ENCODE results near the gene RNU6-7. TPM values are rescaled to one million over a fixed set of nuclear protein-coding genes. Genes with fewer than 3 reads are reported as not detected.

RNU6-7 gene
- total RNA-seq, 1 experiment from 2014 or later: not detected

GRCh38 chr14:32244404-32244803, 42.6 kb downstream of the RNU6-7 start:
- peaks cover 15% of the 10 kb centered on the region for H3K36me3 Mint-ChIP-seq
- H3K27ac Mint-ChIP-seq: no peak overlapping the region

GRCh38 chr14:32246751-32247150, 44.9 kb downstream of the RNU6-7 start:
- peaks cover 7% of the 10 kb centered on the region; the same call in 1 of the 2 replicates for H3K9me3 Mint-ChIP-seq
- H3K4me3 Mint-ChIP-seq: no peak overlapping the region
- H3K27me3 Mint-ChIP-seq (ENCODE audit: low read depth): no peaks in the 10 kb centered on the region
- no peak overlapping the region for H3K27ac Mint-ChIP-seq
- CTCF ChIA-PET: interaction anchor here (0.7 to 1.2 kb wide), 2 partner anchors 8 to 313 kb away, joined by 3 read pairs; no protein-coding TSS in a partner anchor
- H3K36me3 Mint-ChIP-seq: no peaks in the 10 kb centered on the region
- ATAC-seq (no peak), DNase-seq (ENCODE audit: low spot score) (no peak)
- H3K4me1 Mint-ChIP-seq: no peaks in the 10 kb centered on the region
- POLR2A ChIA-PET: no interaction called here
- no peak for TF ChIP-seq USF2 (CRISPR knock-in tag; IDR thresholded peaks at IDR 0.05)
- TF ChIP-seq AFF4 (CRISPR knock-in tag; IDR thresholded peaks at IDR 0.05; ENCODE audit: borderline replicate concordance): no peak
- TF ChIP-seq MLX (CRISPR knock-in tag; IDR thresholded peaks at IDR 0.05): no peak
- TF ChIP-seq NR3C1 (CRISPR knock-in tag; conservative IDR thresholded peaks at IDR 0.05; ENCODE audit: low read depth): no peak
- TF ChIP-seq CREM (CRISPR knock-in tag; IDR thresholded peaks at IDR 0.05): no peak
- no peak for TF ChIP-seq ZNF121 (CRISPR knock-in tag; IDR thresholded peaks at IDR 0.05)

More at GRCh38 chr14:32244404-32244803, 42.6 kb downstream of the RNU6-7 start:
- CTCF ChIA-PET: interaction anchor here (1.4 kb wide), 1 partner anchor 351 kb away, joined by 4 read pairs; no protein-coding TSS in a partner anchor
- DNase-seq (ENCODE audit: low spot score) (no peak), ATAC-seq (no peak)
- Mint-ChIP-seq H3K9me3 (peaks cover 23% of the 10 kb centered on the region), H3K4me3 (no peak overlapping the region), H3K27me3 (ENCODE audit: low read depth) (peaks cover 9% of the 10 kb centered on the region), H3K4me1 (no peaks in the 10 kb centered on the region)
- TF ChIP-seq CDX4 (CRISPR knock-in tag; IDR thresholded peaks at IDR 0.05; ENCODE audit: borderline replicate concordance) (no peak), FOXP1 (CRISPR knock-in tag; IDR thresholded peaks at IDR 0.05; ENCODE audit: borderline replicate concordance) (no peak), PRDM15 (CRISPR knock-in tag; IDR thresholded peaks at IDR 0.05) (no peak), CREB1 (CRISPR knock-in tag; IDR thresholded peaks at IDR 0.05) (no peak), GABPB1 (CRISPR knock-in tag; IDR thresholded peaks at IDR 0.05) (no peak), ZNF232 (CRISPR knock-in tag; IDR thresholded peaks at IDR 0.05) (no peak), ATF6 (CRISPR knock-in tag; IDR thresholded peaks at IDR 0.05) (no peak), PREB (CRISPR knock-in tag; IDR thresholded peaks at IDR 0.05; ENCODE audit: borderline replicate concordance) (no peak)
- POLR2A ChIA-PET: interaction anchor here (0.5 kb wide), 1 partner anchor 1690 kb away, joined by 3 read pairs; no protein-coding TSS in a partner anchor
